MG63 (cell line): ENCODE results near the gene MAP7D1. TPM values are rescaled to one million over a fixed set of nuclear protein-coding genes. Genes with fewer than 3 reads are reported as not detected.
"Not testable (repeated sequence)": the region's sequence is repeated elsewhere in the genome, so short reads cannot be mapped to it uniquely, and the experiment has no call there.

Source experiments
- DNase-seq: peaks from one replicate; pipeline ENCODE4 v3.0.0-alpha.2; 2020
- H3K27me3 ChIP-seq: fragments of 250-450 bp; sonication (Bioruptor Pico); 2 replicates; pipeline ENCODE4 v1.5.1; 2020; ENCODE audit warnings: mild to moderate bottlenecking, moderate library complexity
- H3K36me3 ChIP-seq: fragments of 250-450 bp; sonication (Bioruptor Pico); 2 replicates; pipeline ENCODE4 v1.5.1; 2020; ENCODE audit warnings: mild to moderate bottlenecking, moderate library complexity
- H3K4me3 ChIP-seq: fragments of 250-450 bp; sonication (Bioruptor Pico); 2 replicates; pipeline ENCODE4 v1.5.1; 2020; ENCODE audit warnings: mild to moderate bottlenecking, moderate library complexity
- H3K9me3 ChIP-seq: fragments of 250-450 bp; sonication (Bioruptor Pico); 2 replicates; pipeline ENCODE4 v1.5.1; 2020; ENCODE audit warnings: mild to moderate bottlenecking, moderate library complexity
- total RNA-seq: library from RNA; depleted of rRNA; stranded (reverse); fragments of >200 nt; shearing (Covaris generic); gene quantifications from 2 replicates; pipeline ENCODE4 v1.2.3, GENCODE V29; 2014; ENCODE audit warnings: low replicate concordance

Gene MAP7D1
- total RNA-seq, 1 experiment from 2014 or later: 154 TPM

GRCh38 chr1:36203027-36203553 lies 47.1 kb downstream of the MAP7D1 start:
- H3K27me3 ChIP-seq: no peaks in the 10 kb centered on the region
- no peak overlapping the region for H3K4me3 ChIP-seq
- H3K9me3 ChIP-seq: no peaks in the 10 kb centered on the region
- H3K36me3 ChIP-seq: no peaks in the 10 kb centered on the region
- no peak for DNase-seq

- H3K36me3 ChIP-seq: no peaks in the 10 kb centered on the region
- no peaks in the 10 kb centered on the region for H3K27me3 ChIP-seq
- H3K4me3 ChIP-seq: no peak overlapping the region
- no peaks in the 10 kb centered on the region for H3K9me3 ChIP-seq
- peak; percentile 87 for DNase-seq
Measured at GRCh38 chr1:36203554-36204346, 47.8 kb downstream of the MAP7D1 start.

GRCh38 chr1:36204347-36204909 lies 48.5 kb downstream of the MAP7D1 start:
- Histone ChIP-seq H3K36me3 (no peaks in the 10 kb centered on the region), H3K9me3 (no peaks in the 10 kb centered on the region), H3K4me3 (no peak overlapping the region), H3K27me3 (no peaks in the 10 kb centered on the region)
- peak; percentile 46 for DNase-seq

- H3K4me3 ChIP-seq: no peak overlapping the region
- H3K27me3 ChIP-seq: no peaks in the 10 kb centered on the region
- H3K36me3 ChIP-seq: no peaks in the 10 kb centered on the region
- no peaks in the 10 kb centered on the region for H3K9me3 ChIP-seq
- DNase-seq: no peak
Measured at GRCh38 chr1:36206323-36206858, 50.4 kb downstream of the MAP7D1 start.

GRCh38 chr1:36207339-36207738 lies 51.4 kb downstream of the MAP7D1 start:
- Histone ChIP-seq H3K4me3 (no peak overlapping the region), H3K36me3 (no peaks in the 10 kb centered on the region), H3K27me3 (no peaks in the 10 kb centered on the region), H3K9me3 (no peaks in the 10 kb centered on the region)
- peak; percentile 97 for DNase-seq

GRCh38 chr1:36208978-36209703 lies 53.2 kb downstream of the MAP7D1 start:
- Histone ChIP-seq H3K27me3 (no peaks in the 10 kb centered on the region), H3K36me3 (no peaks in the 10 kb centered on the region), H3K9me3 (no peaks in the 10 kb centered on the region), H3K4me3 (no peak overlapping the region)
- DNase-seq: no peak

- no peak overlapping the region for H3K4me3 ChIP-seq
- H3K9me3 ChIP-seq: no peaks in the 10 kb centered on the region
- no peak for DNase-seq
- no peaks in the 10 kb centered on the region for H3K36me3 ChIP-seq
- no peaks in the 10 kb centered on the region for H3K27me3 ChIP-seq
Measured at GRCh38 chr1:36211307-36211706, 55.3 kb downstream of the MAP7D1 start.

GRCh38 chr1:36211841-36212240 lies 55.9 kb downstream of the MAP7D1 start:
- DNase-seq: peak; percentile 55
- Histone ChIP-seq H3K4me3 (no peak overlapping the region), H3K27me3 (no peaks in the 10 kb centered on the region), H3K9me3 (no peaks in the 10 kb centered on the region), H3K36me3 (no peaks in the 10 kb centered on the region)

GRCh38 chr1:36212782-36213181 lies 56.8 kb downstream of the MAP7D1 start:
- no peak for DNase-seq
- no peaks in the 10 kb centered on the region for H3K36me3 ChIP-seq
- no peaks in the 10 kb centered on the region for H3K27me3 ChIP-seq
- H3K4me3 ChIP-seq: no peak overlapping the region
- H3K9me3 ChIP-seq: no peaks in the 10 kb centered on the region

- Histone ChIP-seq H3K4me3 (no peak overlapping the region), H3K9me3 (no peaks in the 10 kb centered on the region), H3K36me3 (no peaks in the 10 kb centered on the region), H3K27me3 (no peaks in the 10 kb centered on the region)
- no peak for DNase-seq
Measured at GRCh38 chr1:36217670-36218069, 61.7 kb downstream of the MAP7D1 start.

GRCh38 chr1:36221901-36222300 lies 65.9 kb downstream of the MAP7D1 start:
- not testable (repeated sequence) for H3K4me3 ChIP-seq, H3K9me3 ChIP-seq, DNase-seq, H3K27me3 ChIP-seq
- peaks cover 16% of the 10 kb centered on the region for H3K36me3 ChIP-seq

GRCh38 chr1:36222481-36223380 lies 66.8 kb downstream of the MAP7D1 start:
- Histone ChIP-seq H3K9me3 (no peaks in the 10 kb centered on the region), H3K36me3 (peaks cover 23% of the 10 kb centered on the region), H3K27me3 (no peaks in the 10 kb centered on the region), H3K4me3 (peak overlapping the region; percentile 57)
- no peak for DNase-seq

- H3K4me3 ChIP-seq: peak overlapping the region; percentile 57
Measured at GRCh38 chr1:36223381-36223995, 67.5 kb downstream of the MAP7D1 start.

GRCh38 chr1:36223996-36224536 lies 68.1 kb downstream of the MAP7D1 start, which contains the start of gene THRAP3:
Gene THRAP3, plus strand, starts transcription at chr1:36224443. Its CDS starts 58,121 bp downstream, at chr1:36282564.
- peak within 1 kb of the TSS; percentile 76 for H3K4me3 ChIP-seq
- peak; percentile 99 for DNase-seq
- H3K36me3 ChIP-seq: peaks cover 34% of the 10 kb centered on the region
- H3K9me3 ChIP-seq: no peaks in the 10 kb centered on the region
- no peaks in the 10 kb centered on the region for H3K27me3 ChIP-seq

More at GRCh38 chr1:36223381-36223995, 67.5 kb downstream of the MAP7D1 start:
- H3K27me3 ChIP-seq: no peaks in the 10 kb centered on the region
- no peaks in the 10 kb centered on the region for H3K9me3 ChIP-seq
- DNase-seq: no peak
- peaks cover 28% of the 10 kb centered on the region for H3K36me3 ChIP-seq

- no peaks in the 10 kb centered on the region for H3K27me3 ChIP-seq
- peak overlapping the region; percentile 76 for H3K4me3 ChIP-seq
- H3K9me3 ChIP-seq: no peaks in the 10 kb centered on the region
- H3K36me3 ChIP-seq: peaks cover 36% of the 10 kb centered on the region
- peak; percentile 79 for DNase-seq
Measured at GRCh38 chr1:36224537-36225282, 68.8 kb downstream of the MAP7D1 start.
